Stimulated activated naive B cell treated with anti-CD40 and anti-IgM and Interleukin-4, amounts not matched to agents 10 μg/mL and 1 μg/mL and 100 μg/mL, for 72 hours (primary cell): ENCODE results near the gene GRAMD1C.
A peak's percentile ranks its signal among the peaks of the same experiment; 100 is the strongest.

Experiments
- ATAC-seq, 2 donors: fragments of 150-1000 bp; cut with Tn5 transposase; replicated peaks; 2 replicates each; pipeline ENCODE4 v1.10.0; 2021; ENCODE audit warnings: moderate library complexity in 1 of 2
- DNase-seq: peaks from one replicate; pipeline ENCODE4 v3.0.0; 2021
- H3K27ac Mint-ChIP-seq: one replicate; pipeline ENCODE4 v1.8.0; 2022; ENCODE audit warnings: mild to moderate bottlenecking, mixed read lengths
- H3K27me3 Mint-ChIP-seq, 2 donors: one replicate each; pipeline ENCODE4 v1.8.0; 2022; ENCODE audit warnings: mixed read lengths in 2 of 2
- H3K36me3 Mint-ChIP-seq, 2 donors: one replicate each; pipeline ENCODE4 v1.8.0; 2022; ENCODE audit warnings: mixed read lengths in 2 of 2, mild to moderate bottlenecking in 1 of 2
- H3K4me1 Mint-ChIP-seq, 2 donors: one replicate each; pipeline ENCODE4 v1.8.0; 2022; ENCODE audit warnings: mixed read lengths in 2 of 2, mild to moderate bottlenecking in 1 of 2
- H3K4me3 Mint-ChIP-seq, 2 donors: one replicate each; pipeline ENCODE4 v1.8.0; 2022; ENCODE audit warnings: mild to moderate bottlenecking in 2 of 2, mixed read lengths in 2 of 2, moderate library complexity in 1 of 2
- H3K9me3 Mint-ChIP-seq, 2 donors: one replicate each; pipeline ENCODE4 v1.8.0; 2022; ENCODE audit warnings: mixed read lengths in 2 of 2, mild to moderate bottlenecking in 1 of 2

Gene GRAMD1C

GRCh38 chr3:113890256-113890900 is 51.8 kb downstream of the GRAMD1C start:
- Mint-ChIP-seq H3K4me3 (no peak overlapping the region), H3K27ac (no peak overlapping the region), H3K36me3 (no peaks in the 10 kb centered on the region), H3K27me3 (no peaks in the 10 kb centered on the region), H3K4me1 (no peaks in the 10 kb centered on the region), H3K9me3 (no peaks in the 10 kb centered on the region)
- ATAC-seq: no peak
- no peak for DNase-seq

- ATAC-seq: no peak
- DNase-seq: no peak
- H3K27ac Mint-ChIP-seq: no peak overlapping the region
- H3K27me3 Mint-ChIP-seq: no peaks in the 10 kb centered on the region
- H3K9me3 Mint-ChIP-seq: no peaks in the 10 kb centered on the region
- H3K36me3 Mint-ChIP-seq: no peaks in the 10 kb centered on the region
- no peak overlapping the region for H3K4me3 Mint-ChIP-seq
- no peaks in the 10 kb centered on the region for H3K4me1 Mint-ChIP-seq
Measured at GRCh38 chr3:113894927-113895326, 56.3 kb downstream of the GRAMD1C start.

- no peak overlapping the region for H3K27ac Mint-ChIP-seq
- H3K4me3 Mint-ChIP-seq: no peak overlapping the region
- DNase-seq (no peak), ATAC-seq (no peak)
- H3K4me1 Mint-ChIP-seq: no peaks in the 10 kb centered on the region
- H3K36me3 Mint-ChIP-seq: no peaks in the 10 kb centered on the region
- no peaks in the 10 kb centered on the region for H3K27me3 Mint-ChIP-seq
- H3K9me3 Mint-ChIP-seq: no peaks in the 10 kb centered on the region
Measured at GRCh38 chr3:113895964-113896363, 57.4 kb downstream of the GRAMD1C start.

GRCh38 chr3:113896930-113897329 is 58.3 kb downstream of the GRAMD1C start:
- ATAC-seq: no peak
- Mint-ChIP-seq H3K27ac (no peak overlapping the region), H3K27me3 (no peaks in the 10 kb centered on the region), H3K36me3 (no peaks in the 10 kb centered on the region), H3K4me3 (no peak overlapping the region), H3K9me3 (no peaks in the 10 kb centered on the region), H3K4me1 (no peaks in the 10 kb centered on the region)
- no peak for DNase-seq

- no peak overlapping the region for H3K4me3 Mint-ChIP-seq
- no peaks in the 10 kb centered on the region for H3K9me3 Mint-ChIP-seq
- H3K27me3 Mint-ChIP-seq: no peaks in the 10 kb centered on the region
- H3K4me1 Mint-ChIP-seq: no peaks in the 10 kb centered on the region
- ATAC-seq (peak in 1 of 2 donors; percentile 42), DNase-seq (no peak)
- H3K27ac Mint-ChIP-seq: no peak overlapping the region
- no peaks in the 10 kb centered on the region for H3K36me3 Mint-ChIP-seq
Measured at GRCh38 chr3:113897373-113897777, 58.8 kb downstream of the GRAMD1C start.

- DNase-seq: no peak
- H3K4me3 Mint-ChIP-seq: no peak overlapping the region
- H3K36me3 Mint-ChIP-seq: no peaks in the 10 kb centered on the region
- no peaks in the 10 kb centered on the region for H3K4me1 Mint-ChIP-seq
- ATAC-seq: no peak
- H3K27ac Mint-ChIP-seq: no peak overlapping the region
- no peaks in the 10 kb centered on the region for H3K9me3 Mint-ChIP-seq
- H3K27me3 Mint-ChIP-seq: no peaks in the 10 kb centered on the region
Measured at GRCh38 chr3:113898892-113899291, 60.3 kb downstream of the GRAMD1C start.

- ATAC-seq (no peak), DNase-seq (no peak)
- Mint-ChIP-seq H3K4me1 (no peaks in the 10 kb centered on the region), H3K36me3 (no peaks in the 10 kb centered on the region), H3K9me3 (no peaks in the 10 kb centered on the region), H3K27me3 (no peaks in the 10 kb centered on the region), H3K4me3 (no peak overlapping the region), H3K27ac (no peak overlapping the region)
Measured at GRCh38 chr3:113906568-113907140, 68.1 kb downstream of the GRAMD1C start.

- H3K27ac Mint-ChIP-seq: no peak overlapping the region
- H3K27me3 Mint-ChIP-seq: no peaks in the 10 kb centered on the region
- DNase-seq (no peak), ATAC-seq (no peak)
- no peaks in the 10 kb centered on the region for H3K36me3 Mint-ChIP-seq
- H3K9me3 Mint-ChIP-seq: no peaks in the 10 kb centered on the region
- no peak overlapping the region for H3K4me3 Mint-ChIP-seq
- no peaks in the 10 kb centered on the region for H3K4me1 Mint-ChIP-seq
Measured at GRCh38 chr3:113908133-113908532, 69.5 kb downstream of the GRAMD1C start.

- Mint-ChIP-seq H3K36me3 (no peaks in the 10 kb centered on the region), H3K27me3 (no peaks in the 10 kb centered on the region), H3K9me3 (no peaks in the 10 kb centered on the region), H3K4me3 (no peak overlapping the region), H3K27ac (no peak overlapping the region), H3K4me1 (no peaks in the 10 kb centered on the region)
- ATAC-seq (no peak), DNase-seq (no peak)
Measured at GRCh38 chr3:113910966-113911365, 72.4 kb downstream of the GRAMD1C start.

GRCh38 chr3:113912552-113913236 is 74.1 kb downstream of the GRAMD1C start:
- Mint-ChIP-seq H3K4me1 (no peaks in the 10 kb centered on the region), H3K27ac (no peak overlapping the region), H3K4me3 (no peak overlapping the region), H3K36me3 (no peaks in the 10 kb centered on the region), H3K27me3 (no peaks in the 10 kb centered on the region), H3K9me3 (no peaks in the 10 kb centered on the region)
- peak; percentile 18 for DNase-seq
- ATAC-seq: peak; percentile 74 to 93

GRCh38 chr3:113914646-113915045 is 76.1 kb downstream of the GRAMD1C start:
- Mint-ChIP-seq H3K27me3 (no peaks in the 10 kb centered on the region), H3K9me3 (no peaks in the 10 kb centered on the region), H3K27ac (no peak overlapping the region), H3K4me1 (no peaks in the 10 kb centered on the region), H3K36me3 (no peaks in the 10 kb centered on the region), H3K4me3 (no peak overlapping the region)
- no peak for ATAC-seq
- DNase-seq: no peak

GRCh38 chr3:113927556-113927955 is 89.0 kb downstream of the GRAMD1C start:
- Mint-ChIP-seq H3K36me3 (peaks cover 0 to 16% of the 10 kb centered on the region in 2 donors), H3K27ac (peak overlapping the region; percentile 68), H3K9me3 (peaks cover 18 to 21% of the 10 kb centered on the region in 2 donors), H3K4me1 (peaks cover 0 to 2% of the 10 kb centered on the region in 2 donors), H3K27me3 (no peaks in the 10 kb centered on the region), H3K4me3 (no peak overlapping the region)
- peak in 1 of 2 donors; percentile 23 for ATAC-seq
- DNase-seq: no peak

GRCh38 chr3:113946831-113947230 is 108.2 kb downstream of the GRAMD1C start:
- Mint-ChIP-seq H3K27ac (peak overlapping the region; percentile 89), H3K4me3 (peak overlapping the region; percentile 84 to 85), H3K4me1 (peaks cover 9 to 15% of the 10 kb centered on the region in 2 donors), H3K27me3 (peaks cover 0 to 4% of the 10 kb centered on the region in 2 donors), H3K36me3 (no peaks in the 10 kb centered on the region), H3K9me3 (no peaks in the 10 kb centered on the region)
- DNase-seq (no peak), ATAC-seq (no peak)

GRCh38 chr3:113947372-113948014 is 108.9 kb downstream of the GRAMD1C start, which contains the start of gene ZDHHC23:
Gene ZDHHC23 (plus strand): TSS chr3:113948013. CDS start chr3:113948803, 790 bp downstream.
- DNase-seq: peak; percentile 56
- Mint-ChIP-seq H3K4me1 (peaks cover 9 to 15% of the 10 kb centered on the region in 2 donors), H3K27me3 (peaks cover 0 to 4% of the 10 kb centered on the region in 2 donors), H3K4me3 (peak within 1 kb of the TSS; percentile 84 to 85), H3K36me3 (peaks cover 5% of the 10 kb centered on the region in 2 donors), H3K9me3 (no peaks in the 10 kb centered on the region), H3K27ac (peak within 1 kb of the TSS; percentile 89)
- ATAC-seq: peak; percentile 77 to 79
